ENCODE data around the gene WIPF1.

Gene WIPF1

DNA sequence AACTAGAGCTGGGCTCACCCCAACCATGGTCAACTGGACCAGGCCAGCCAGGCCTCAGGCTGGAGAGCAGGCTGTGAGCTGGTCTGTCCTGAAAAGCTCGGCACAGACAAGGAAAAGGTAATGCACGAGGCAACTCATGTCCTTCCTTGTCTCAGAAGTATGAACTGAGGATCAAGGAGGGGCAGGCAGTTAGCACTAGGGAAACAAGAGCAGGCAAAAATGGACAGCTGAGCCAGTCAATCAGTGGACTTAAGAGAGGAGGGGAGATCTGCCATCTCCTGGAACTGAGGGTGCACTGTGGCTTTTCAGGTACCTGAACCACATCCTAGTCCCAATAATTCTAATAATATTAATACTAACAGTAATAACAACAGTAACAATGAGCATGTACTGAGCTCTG is 20.6 kb upstream of the WIPF1 start:
- DNase-seq, result no peak

DNA sequence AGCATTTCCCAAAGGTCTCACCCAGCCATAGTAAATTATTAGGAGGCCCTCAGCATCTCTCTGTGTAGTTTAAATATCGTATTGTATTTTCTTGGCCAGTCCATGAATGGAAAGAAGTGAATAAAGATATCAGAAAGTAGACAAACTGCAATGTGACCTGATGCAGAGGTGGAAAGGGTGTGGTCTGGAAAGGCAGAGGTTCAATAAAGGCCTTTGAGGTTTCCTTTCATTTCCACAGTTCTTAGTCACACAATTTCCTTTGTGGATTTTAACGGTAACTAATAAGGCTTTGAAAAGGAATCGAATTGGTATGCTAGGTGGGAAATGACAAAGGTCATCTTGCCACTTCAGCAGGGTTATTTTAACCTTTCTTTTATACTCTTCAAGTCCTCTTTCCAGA is 20.1 kb upstream of the WIPF1 start:
- DNase-seq, result no peak

DNA sequence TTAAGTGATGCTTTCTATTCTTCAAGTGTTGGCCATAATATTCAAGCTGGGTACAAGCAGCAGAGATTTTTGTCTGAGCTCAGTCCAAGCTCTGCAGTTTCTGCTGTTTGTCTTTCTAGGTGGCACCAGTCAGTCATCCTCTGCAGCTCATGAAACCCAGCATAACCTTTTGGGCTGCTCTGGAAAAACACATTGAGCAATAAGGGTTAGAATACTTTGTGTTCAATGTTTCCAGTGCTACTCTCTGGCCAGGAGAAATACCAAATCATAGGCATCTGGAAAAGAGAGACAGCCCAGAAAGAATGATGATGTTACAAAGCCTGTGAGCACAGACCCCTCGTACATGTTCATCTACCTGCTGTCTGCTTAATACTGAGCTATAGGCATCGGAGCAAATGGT is 19.5 kb upstream of the WIPF1 start:
- DNase-seq, result no peak

DNA sequence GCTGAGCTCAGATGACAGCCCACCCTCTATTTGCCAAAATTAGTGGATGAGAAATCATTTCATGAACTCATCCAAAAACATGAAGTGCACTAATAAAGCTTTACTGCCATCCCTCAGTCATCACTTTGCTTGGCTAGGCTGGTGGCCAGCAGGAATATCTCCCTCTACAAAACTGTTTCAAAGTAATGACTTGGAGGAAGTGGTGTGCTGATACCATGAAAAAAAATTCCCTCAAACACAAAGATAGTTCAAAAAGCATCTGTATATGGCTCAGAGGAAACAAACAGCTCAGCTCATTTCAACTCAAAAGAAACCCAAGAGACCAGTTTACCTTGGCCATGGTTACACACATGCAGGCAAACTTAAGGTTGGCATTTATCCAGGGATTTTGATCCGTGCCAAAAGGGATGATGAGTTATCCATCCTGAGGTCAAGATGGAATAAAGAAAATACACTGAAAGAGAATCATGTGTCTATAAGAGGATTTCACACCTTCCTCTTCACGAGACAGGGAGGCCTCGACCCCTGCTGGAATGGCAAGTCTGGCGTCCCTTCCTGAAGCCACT is 18.4 kb upstream of the WIPF1 start:
- DNase-seq, result peak; percentile 89

DNA sequence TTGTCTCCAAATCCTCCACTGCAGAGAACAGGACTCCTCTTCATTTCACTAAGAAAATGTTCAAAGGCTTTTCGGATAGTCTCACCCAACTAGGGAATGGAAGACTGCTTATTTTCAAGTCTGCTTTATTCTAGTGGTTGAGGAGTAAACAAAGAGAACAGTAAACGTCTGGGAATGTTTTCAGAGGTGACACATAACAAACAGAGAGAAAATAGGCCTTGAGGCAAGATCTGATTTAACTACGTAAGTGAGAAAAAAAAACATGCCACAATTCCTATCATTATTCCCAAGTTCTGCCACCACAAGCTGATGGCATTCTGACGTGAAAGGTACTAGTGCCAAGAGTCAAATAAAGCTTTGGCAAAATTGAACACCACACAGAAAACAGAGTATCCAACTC is 16.7 kb upstream of the WIPF1 start:
- DNase-seq, result peak; percentile 27

DNA sequence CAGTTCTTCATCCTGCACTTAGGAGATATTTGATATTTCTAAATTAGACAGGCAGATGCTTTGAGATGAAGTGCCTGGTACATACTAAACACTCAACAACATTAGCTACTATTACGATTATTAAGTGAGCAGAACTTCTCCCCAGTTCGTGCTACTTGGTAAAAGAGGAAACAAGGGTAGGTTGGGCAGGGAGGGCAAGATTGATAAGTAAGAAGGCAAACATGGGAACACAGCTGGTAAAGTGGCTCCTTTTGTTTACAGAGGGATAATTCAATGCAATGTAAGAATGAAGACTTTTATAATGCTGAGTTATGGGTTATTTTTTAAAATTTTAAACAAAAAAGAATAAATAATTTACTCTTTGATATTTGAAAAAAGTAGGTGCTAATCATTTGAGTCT is 15.9 kb upstream of the WIPF1 start:
- DNase-seq, result no peak

DNA sequence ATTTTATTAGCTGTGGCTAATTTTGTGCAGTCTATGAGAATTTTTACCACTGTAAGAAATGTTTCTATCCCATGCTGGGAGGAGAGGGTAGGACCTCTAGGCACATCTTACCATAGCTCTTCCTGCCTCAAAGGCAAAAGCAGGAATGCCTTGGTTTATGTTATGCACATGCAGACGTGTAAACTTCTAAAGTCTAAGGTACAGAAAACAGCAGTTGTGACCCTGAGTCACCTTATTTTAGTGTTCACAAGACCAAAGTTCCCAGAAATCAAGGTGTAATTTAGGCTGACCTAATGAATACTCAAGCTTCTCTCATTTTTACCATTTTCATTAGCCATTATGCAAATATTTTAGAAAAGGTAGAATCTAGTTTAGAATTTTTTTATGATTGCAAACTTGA is 15.4 kb upstream of the WIPF1 start:
- no peak for DNase-seq

DNA sequence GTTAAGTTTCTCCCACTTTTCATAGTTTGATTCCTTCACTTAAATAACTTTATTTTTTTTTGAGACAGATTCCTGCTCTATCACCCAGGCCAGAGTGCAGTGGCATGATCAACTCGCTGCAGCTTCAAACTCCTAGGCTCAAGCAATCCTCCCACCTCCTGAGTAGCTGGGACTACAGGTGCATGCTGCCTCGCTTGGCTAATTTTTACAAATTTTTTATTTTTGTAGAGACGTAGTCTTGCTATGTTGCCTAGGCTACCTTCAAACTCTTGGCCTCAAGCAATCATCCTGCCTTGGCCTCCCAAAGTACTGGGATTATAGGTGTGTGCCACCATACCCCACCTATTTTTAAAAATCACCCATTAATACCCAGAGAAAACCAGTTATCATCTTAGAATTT is 14.2 kb upstream of the WIPF1 start:
- no peak for DNase-seq

DNA sequence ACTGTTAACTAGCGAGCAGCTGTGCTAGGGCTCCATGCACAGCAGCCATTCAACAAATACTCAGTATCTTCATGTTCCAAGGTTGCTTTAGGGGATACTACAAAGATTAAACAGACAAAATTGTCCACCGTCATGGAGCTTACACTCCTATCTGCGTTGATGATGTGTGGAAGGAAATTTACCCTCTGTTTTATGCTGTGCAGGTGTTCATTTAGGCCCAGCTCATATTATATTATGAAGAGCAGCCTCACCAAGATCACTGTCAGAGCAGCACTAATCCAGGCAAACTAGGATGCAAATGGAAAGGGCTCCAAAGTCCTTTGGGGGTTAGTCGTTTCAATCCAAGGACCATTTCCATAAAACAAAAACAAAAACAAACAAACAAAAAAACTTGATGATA is 13.4 kb upstream of the WIPF1 start:
- no peak for DNase-seq

DNA sequence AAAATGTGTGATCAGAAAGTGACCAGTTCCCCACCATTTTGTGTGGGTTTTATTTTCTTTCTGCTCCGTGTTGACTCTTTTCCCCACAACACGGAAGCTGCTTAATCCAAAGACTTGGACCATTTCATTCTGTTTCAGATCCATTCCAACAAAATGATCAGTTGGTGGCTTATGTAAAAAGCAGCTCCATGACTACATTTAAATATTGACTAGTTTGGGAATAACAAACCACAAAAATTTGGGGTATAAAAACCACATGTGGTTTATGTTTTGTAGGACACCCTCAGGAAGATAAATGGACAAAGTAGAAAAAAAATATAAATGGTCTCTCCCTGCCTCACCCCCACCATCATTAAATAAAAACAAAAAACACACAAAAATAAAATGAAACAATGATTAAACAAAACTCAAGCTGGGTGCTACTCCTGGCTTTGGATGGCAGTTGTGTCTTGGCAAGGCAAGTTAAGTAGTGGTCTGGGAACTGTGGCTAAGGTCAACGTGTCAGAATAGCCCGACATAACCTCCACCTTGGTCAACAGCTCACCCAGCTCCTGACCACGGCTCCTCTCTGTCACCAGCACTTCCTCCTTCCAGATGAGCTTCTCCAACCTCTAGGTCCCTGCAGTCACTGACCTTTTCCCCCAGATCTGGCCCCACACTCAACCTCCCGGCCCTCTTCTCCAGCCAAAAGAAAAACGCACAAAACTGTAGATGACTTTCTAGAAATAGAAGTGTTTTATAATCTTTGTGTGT is 12.8 kb upstream of the WIPF1 start:
- no peak for DNase-seq

DNA sequence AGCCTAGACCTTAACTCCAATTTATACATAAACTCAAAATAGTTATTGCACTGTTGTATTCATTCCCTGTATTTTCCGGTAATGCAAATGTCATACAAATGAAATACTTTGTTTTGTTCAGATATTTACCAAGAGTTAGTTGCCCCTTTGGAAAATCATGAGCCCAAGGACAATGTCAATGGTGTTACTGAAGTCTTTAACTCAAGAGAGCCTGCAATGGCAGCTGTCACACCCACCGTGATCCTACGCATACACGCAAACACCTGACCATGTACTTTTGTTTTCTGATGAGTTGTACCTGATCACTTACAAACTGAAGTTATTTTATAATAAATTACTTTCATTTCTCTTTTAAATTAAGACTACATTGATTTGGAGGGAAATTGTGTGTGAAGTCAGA is 11.7 kb upstream of the WIPF1 start:
- no peak for DNase-seq

DNA sequence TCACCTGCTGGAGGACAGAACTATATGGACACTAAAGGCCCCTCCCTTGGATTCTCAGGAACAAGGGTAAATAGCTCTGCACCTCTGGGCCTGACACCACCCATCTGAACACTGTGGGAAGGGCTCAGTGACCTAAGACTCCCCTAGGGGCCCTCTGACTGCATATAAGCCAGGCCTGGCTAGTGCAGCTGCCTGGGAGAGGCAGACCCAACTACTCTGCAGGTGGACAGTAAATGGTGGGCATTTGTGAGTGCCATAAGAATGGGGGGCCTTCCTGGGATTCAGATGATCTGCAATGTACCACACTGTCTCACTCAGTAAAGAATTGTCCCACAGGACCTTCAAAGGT is 11.2 kb upstream of the WIPF1 start:
- DNase-seq, result no peak

DNA sequence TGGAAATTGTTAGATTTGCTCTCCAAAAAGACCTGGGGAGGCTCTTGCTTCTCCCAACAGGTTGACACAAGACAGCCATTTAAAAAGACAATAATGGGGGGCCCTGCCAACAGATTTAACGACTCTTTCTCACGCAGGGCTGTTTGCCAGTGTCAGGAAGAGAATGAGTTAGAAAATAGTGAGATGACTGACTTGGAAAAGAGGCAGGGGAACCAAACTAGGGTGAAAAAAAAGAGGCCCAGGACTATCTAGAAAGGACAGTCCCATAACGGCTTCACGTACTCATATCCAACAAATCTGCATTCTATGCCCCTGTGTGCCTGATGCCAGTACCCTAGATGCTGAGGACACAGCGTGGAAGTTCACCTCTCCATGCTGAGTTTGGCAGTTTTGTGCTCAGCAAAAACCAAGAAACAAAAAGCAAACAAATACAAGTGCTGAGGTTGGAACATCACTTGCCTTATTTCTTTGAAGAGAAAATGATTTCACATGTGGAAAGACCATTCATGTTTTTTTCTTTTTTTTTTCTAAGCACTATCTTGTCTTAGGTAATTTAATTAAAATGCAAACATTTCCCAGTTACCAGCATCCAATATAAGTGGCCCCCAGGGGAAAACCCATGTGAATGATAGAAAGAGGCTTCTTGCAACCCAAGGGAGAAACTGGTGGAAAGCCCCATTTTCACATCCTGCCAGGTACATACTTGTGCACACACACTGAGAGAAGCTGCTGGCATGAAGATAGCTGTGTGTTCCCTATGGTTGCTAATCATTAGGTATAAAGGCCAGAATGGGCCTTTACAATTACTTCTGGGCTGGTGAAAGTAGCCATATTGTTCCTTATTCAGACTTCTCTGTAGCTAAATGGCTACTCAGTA is 10.6 kb upstream of the WIPF1 start:
- DNase-seq, result no peak

DNA sequence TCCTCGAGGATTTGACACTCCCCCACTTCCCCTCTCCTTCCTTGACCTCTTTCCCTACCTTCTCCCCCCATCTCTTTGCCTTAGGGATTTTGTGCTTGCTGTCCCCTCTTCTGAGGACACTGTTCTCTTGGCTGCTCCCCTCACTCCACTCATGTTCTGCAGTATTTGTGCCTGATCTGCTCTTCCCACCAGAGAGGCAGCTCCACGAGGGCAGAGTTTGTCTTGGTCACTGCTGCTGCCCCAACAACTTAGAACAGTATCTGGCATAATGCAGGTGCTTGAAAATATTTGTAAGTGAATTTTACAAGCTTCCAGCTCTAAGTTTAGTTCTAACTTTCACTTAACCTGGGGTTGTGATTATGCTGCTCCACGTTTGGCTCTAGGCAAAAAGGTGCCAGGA is 10.0 kb upstream of the WIPF1 start:
- DNase-seq, result no peak

DNA sequence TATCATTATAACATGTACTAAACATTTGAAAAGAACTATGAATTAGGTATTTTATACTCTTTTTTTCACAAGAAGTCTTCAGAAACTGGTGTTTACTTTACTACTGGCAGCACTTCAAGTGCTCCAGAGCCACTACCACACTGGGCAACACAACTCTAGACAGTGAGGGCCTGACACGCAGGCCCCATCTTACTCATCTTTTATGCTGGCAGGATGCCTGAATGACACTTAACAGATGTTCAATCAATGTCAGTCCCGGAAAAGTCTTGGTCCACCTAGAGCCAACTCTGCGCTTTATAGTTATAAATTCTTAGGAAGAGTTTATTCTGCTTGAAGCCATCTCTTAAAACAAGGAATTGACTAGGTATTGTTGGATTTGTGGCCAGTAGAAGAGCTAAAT is 8.7 kb upstream of the WIPF1 start:
- DNase-seq, result peak; percentile 78

DNA sequence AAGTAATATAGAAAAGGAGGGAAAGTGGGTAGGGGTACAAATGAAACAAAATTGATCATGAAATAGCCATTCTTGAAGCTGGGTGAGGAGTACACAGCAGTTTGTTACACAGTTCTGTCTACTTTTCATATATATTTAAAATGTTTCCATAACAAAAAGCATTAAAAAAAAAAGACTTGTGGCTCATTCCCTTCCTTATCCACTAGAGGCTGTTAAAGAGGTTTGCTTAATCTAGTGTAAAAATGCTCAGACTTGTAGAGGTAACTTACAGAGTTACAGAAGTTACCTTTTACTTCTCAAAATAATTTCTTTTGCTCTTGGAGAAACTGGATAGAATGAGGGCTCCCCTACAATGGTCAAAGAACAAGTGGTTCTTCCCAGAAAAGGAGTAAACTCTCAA is 8.1 kb upstream of the WIPF1 start:
- DNase-seq, result peak; percentile 6

DNA sequence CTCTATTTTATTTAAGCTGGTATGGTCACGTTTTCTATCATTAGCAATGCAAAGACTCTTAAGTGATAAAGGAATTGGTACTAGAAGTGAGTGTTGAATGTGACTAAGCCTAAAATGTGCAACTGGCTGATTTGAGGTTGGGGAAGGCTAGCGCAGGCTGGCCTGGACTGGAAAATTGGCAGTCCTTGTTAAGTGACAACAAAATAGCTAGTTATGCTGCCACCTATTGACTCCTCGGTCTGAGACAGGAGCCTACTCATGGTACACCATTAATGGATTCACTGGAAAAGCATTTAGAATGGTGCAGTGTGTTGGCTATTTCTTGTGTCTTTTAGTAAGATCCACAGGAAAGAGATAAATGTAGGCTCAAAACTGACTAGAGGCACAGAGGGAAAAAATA is 5.7 kb upstream of the WIPF1 start:
- DNase-seq, result peak; percentile 44

DNA sequence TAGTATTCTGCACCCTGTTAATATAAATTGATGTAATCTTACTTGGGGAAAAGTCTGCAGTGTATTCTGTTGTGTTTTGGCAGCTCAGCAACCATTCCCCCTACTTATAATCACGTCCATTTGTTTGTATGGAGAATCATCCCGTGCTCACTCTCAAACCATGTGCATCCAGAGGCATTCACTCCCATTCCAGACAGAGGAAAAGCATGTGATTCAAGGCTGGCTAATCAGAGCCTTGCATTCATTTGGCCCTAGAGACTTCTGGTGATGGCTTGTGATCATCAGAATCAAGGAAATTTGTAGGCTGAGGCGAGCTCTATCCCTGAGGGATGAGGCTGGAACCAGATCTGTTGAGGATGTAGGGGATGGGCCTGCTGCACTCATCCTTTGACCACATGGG is 5.1 kb upstream of the WIPF1 start:
- DNase-seq, result no peak

DNA sequence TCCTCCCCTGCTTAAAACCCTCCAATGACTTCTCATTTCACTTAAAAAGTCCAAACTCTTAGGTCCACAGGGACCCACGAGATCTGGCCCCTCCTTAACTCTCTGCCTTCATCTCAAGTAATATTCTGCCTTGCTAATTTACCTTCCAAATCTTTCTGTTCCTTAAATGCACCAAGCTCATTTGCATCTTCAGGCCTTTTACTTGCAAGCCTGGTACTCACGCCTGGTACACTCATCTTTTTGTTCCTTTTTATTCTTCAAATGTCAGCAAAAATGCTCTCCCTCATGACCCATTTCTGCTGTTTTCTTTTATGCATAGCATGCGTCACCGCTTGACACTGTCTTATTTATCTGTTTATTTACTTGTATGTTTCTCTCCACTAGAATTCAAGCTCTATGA is 2.7 kb upstream of the WIPF1 start:
- DNase-seq, result no peak

DNA sequence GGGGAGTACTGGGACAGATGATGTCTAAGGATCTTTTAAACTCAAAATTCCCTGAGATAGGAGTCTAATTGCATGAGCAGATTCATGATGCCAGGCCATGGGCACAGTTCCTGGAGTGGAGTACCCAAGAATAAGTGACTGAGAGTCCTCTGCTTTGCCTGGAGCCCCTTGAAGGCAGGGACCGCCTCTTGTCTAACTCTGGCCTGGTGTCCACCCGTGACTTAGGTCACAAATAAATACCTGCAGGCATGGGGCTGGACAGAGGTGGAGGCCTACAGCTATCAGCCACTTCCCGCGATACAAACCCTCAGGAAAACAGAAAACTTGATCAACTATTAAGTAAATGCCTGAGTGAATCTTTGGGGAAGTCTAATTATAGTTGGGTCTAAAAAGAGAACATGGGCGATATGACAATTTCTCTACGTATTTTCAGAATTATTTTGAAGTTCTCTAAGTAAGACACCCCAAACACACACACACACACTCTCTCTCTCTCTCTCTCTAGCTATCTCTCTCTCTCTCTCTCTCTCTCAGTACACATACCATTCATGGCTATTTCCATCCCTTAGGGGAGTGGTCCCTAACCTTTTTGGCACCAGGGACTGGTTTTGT is 1.8 kb upstream of the WIPF1 start:
- DNase-seq, result no peak

DNA sequence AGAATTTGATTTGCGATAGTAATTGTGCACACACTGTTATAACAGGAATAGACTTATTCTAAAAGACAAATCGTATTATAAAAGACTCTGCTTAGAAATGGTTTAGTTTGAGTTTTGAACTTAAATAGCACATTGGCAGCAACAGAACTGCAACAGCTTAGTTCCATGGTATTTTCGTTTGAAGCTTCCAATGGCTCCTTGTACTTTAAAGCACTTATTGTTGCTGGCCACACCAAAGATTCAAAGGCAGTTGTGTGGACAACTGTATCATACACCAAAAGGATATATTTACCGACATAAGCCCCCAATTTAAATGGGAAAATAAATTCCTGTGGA is 627 bp downstream of the WIPF1 start:
- DNase-seq, result no peak

DNA sequence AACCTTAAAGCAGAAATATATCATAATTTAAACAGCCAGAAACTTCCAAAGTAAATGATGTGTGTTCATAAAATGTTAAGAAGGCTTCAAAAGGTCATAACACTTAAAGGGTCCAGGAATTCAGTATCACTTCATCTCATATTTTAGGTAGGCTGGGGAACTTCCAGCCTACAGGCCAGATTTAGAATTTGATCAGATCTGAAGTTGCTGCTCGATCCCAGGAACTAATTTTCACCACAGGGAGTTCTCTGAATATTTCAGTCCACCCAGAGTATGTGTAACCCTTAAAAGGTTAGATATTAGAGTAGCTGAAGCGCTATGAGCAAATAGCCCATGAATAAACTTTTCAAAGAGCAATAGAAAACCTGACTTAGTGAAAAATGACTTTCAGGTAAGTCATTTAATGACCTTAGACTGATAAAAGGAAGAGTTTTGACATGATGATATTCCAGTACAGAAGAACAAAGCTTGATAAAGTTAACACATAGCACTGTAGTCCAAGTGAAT is 1.7 kb downstream of the WIPF1 start:
- no peak for DNase-seq

DNA sequence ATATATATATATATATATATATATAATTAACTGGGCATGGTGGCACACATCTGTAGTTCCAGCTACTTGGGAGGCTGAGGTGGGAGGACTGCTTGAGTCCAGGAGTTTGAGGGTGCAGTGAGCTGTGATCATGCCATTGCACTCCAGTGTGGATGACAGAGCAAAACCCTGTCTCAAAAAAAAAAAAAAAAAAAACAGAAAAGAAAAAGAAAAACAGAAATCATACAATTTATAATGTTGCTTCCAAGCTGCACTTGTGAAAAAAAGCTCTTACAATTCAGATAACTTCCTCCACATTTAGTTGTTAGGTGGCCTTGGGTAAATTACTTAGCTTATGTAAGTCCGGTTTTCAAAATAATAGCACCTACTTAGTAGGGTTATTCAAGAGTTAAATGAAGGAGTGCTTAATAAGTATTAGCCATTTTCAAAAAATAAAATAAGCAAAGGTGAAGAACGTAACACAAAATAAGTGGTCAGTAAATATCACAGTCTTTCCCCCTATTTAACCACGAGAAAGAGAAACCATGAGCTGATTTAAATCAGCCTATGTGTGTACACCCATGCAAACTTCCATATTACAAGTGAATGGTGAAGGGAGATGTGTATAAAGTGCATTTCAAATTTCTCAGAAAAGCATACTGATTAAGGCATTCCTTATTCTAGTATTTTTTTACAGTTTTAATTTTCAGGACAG is 2.3 kb downstream of the WIPF1 start:
- DNase-seq, result no peak
